ENCODE data around the gene PRR14. TPM values are rescaled to one million over a fixed set of nuclear protein-coding genes. Genes with fewer than 3 reads are reported as not detected.

PRR14 gene
- total RNA-seq, 3 donors from 2014 or later (not counting 1 experiment from before 2014, with no cell fraction given) = 81.0 to 110 (median 101) TPM

GRCh38 chr16:30667361-30667905 lies 16.7 kb downstream of the PRR14 start:
- Mint-ChIP-seq H3K4me3 (no peak overlapping the region), H3K27me3 (ENCODE audit: low read depth in 2 of 2) (no peaks in the 10 kb centered on the region), H3K9me3 (no peaks in the 10 kb centered on the region), H3K36me3 (peaks cover 10% of the 10 kb centered on the region), H3K4me1 (peaks cover 18 to 22% of the 10 kb centered on the region in 2 donors), H3K27ac (peak overlapping the region; percentile 53 to 73)
- DNase-seq = no peak
- Histone ChIP-seq H3K27me3 (ENCODE audit: control insufficient read depth, insufficient read depth, low read length) (no peaks in the 10 kb centered on the region), H3K9me3 (ENCODE audit: control insufficient read depth, insufficient read depth, low read length) (no peaks in the 10 kb centered on the region), H3K36me3 (ENCODE audit: control insufficient read depth, insufficient read depth, low read length) (peaks cover 79% of the 10 kb centered on the region), H3K27ac (ENCODE audit: low read length) (no peak overlapping the region), H3K4me3 (ENCODE audit: low read length) (no peak overlapping the region), H3K4me1 (ENCODE audit: control insufficient read depth, insufficient read depth, low read length) (peaks cover 10% of the 10 kb centered on the region)
- 98% methylated on average over 11 of the region's 11 CpGs for WGBS (ENCODE audit: insufficient coverage)
- intact Hi-C loops (cut with micrococcal nuclease) = no loop called here
- TF ChIP-seq CTCF (IDR thresholded peaks at IDR 0.05) = no peak
- ATAC-seq = no peak

GRCh38 chr16:30668393-30668792 lies 17.6 kb downstream of the PRR14 start:
- no peaks in the 10 kb centered on the region for H3K9me3 ChIP-seq (ENCODE audit: control insufficient read depth, insufficient read depth, low read length)
- H3K36me3 ChIP-seq (ENCODE audit: control insufficient read depth, insufficient read depth, low read length) = peaks cover 70% of the 10 kb centered on the region
- Mint-ChIP-seq H3K27ac (peak overlapping the region in 1 of 2 donors; percentile 73), H3K36me3 (peaks cover 3% of the 10 kb centered on the region), H3K9me3 (no peaks in the 10 kb centered on the region), H3K27me3 (ENCODE audit: low read depth in 2 of 2) (no peaks in the 10 kb centered on the region), H3K4me1 (peaks cover 9 to 17% of the 10 kb centered on the region in 2 donors), H3K4me3 (no peak overlapping the region)
- 96% methylated on average over 12 of the region's 12 CpGs for WGBS (ENCODE audit: insufficient coverage)
- H3K4me3 ChIP-seq (ENCODE audit: low read length) = no peak overlapping the region
- DNase-seq (no peak), ATAC-seq (no peak)
- no peak overlapping the region for H3K27ac ChIP-seq (ENCODE audit: low read length)
- TF ChIP-seq CTCF (IDR thresholded peaks at IDR 0.05) = no peak
- intact Hi-C loops (cut with micrococcal nuclease) = no loop called here
- peaks cover 9% of the 10 kb centered on the region for H3K4me1 ChIP-seq (ENCODE audit: control insufficient read depth, insufficient read depth, low read length)
- H3K27me3 ChIP-seq (ENCODE audit: control insufficient read depth, insufficient read depth, low read length) = no peaks in the 10 kb centered on the region

- H3K36me3 ChIP-seq (ENCODE audit: control insufficient read depth, insufficient read depth, low read length) = peaks cover 63% of the 10 kb centered on the region
- WGBS (ENCODE audit: insufficient coverage) = 97% methylated on average over 40 of the region's 41 CpGs
- intact Hi-C loops (cut with micrococcal nuclease) = no loop called here
- H3K27ac Mint-ChIP-seq = peak overlapping the region in 1 of 2 donors; percentile 13
- no peak overlapping the region for H3K4me3 Mint-ChIP-seq
- DNase-seq = no peak
- H3K9me3 ChIP-seq (ENCODE audit: control insufficient read depth, insufficient read depth, low read length) = no peaks in the 10 kb centered on the region
- H3K27me3 ChIP-seq (ENCODE audit: control insufficient read depth, insufficient read depth, low read length) = no peaks in the 10 kb centered on the region
- ATAC-seq = no peak
- H3K9me3 Mint-ChIP-seq = no peaks in the 10 kb centered on the region
- TF ChIP-seq CTCF (IDR thresholded peaks at IDR 0.05) = no peak
- H3K27me3 Mint-ChIP-seq (ENCODE audit: low read depth in 2 of 2) = no peaks in the 10 kb centered on the region
- no peak overlapping the region for H3K27ac ChIP-seq (ENCODE audit: low read length)
- H3K4me3 ChIP-seq (ENCODE audit: low read length) = no peak overlapping the region
- peaks cover 2% of the 10 kb centered on the region for H3K4me1 ChIP-seq (ENCODE audit: control insufficient read depth, insufficient read depth, low read length)
- H3K4me1 Mint-ChIP-seq = peaks cover 4 to 12% of the 10 kb centered on the region in 2 donors
- H3K36me3 Mint-ChIP-seq = no peaks in the 10 kb centered on the region
These were observed 18.5 kb downstream of the PRR14 start for GRCh38 chr16:30669026-30669902.
